Fibroblast of lung (primary cell): ENCODE results near the gene IGSF9. TPM values are rescaled to one million over a fixed set of nuclear protein-coding genes. Genes with fewer than 3 reads are reported as not detected.

Experiments
- DNase-seq, 2 donors: peaks; one replicate each; pipeline versions ENCODE4 v3.0.0 to v3.0.0-alpha.2; 2010; ENCODE audit warnings: low read depth in 2 of 2
- H2AFZ ChIP-seq: 2 replicates; pipeline ENCODE4 v1.5.1; 2012; ENCODE audit warnings: low read length, control low read depth, inconsistent platforms
- H3K27ac ChIP-seq: 2 replicates; pipeline ENCODE4 v1.5.1; 2011; ENCODE audit warnings: low read length, control low read depth; ENCODE audit not compliant: insufficient read depth
- H3K27me3 ChIP-seq: 2 replicates; pipeline ENCODE4 v1.5.1; 2011; ENCODE audit warnings: mild to moderate bottlenecking, low read length; ENCODE audit not compliant: control insufficient read depth, insufficient read depth
- H3K36me3 ChIP-seq: 2 replicates; pipeline ENCODE4 v1.5.1; 2011; ENCODE audit warnings: low read length; ENCODE audit not compliant: control insufficient read depth, insufficient read depth
- H3K4me1 ChIP-seq: 2 replicates; pipeline ENCODE4 v1.5.1; 2011; ENCODE audit warnings: low read length; ENCODE audit not compliant: control insufficient read depth, insufficient read depth; ENCODE audit errors: extremely low read depth
- H3K4me2 ChIP-seq: 2 replicates; pipeline ENCODE4 v1.5.1; 2011; ENCODE audit warnings: low read length, control low read depth; ENCODE audit not compliant: insufficient read depth; ENCODE audit errors: extremely low read depth
- H3K4me3 ChIP-seq, 4 experiments: fragments of 200-600 bp in 1 of 4; sonication (generic) in 1 of 4; replicated peaks in 1 of 4; 2 replicates each; pipeline ENCODE4 v1.5.1; 2011 to 2016; ENCODE audit warnings: low read length in 4 of 4, low read depth in 3 of 4, mild to moderate bottlenecking in 3 of 4, control low read depth in 2 of 4, inconsistent platforms in 1 of 4, mixed read lengths in 1 of 4; ENCODE audit not compliant: insufficient read depth in 1 of 4; ENCODE audit errors: control extremely low read depth in 1 of 4
- H3K79me2 ChIP-seq: 2 replicates; pipeline ENCODE4 v1.5.1; 2012; ENCODE audit warnings: mild to moderate bottlenecking, low read length, inconsistent platforms; ENCODE audit not compliant: control insufficient read depth, insufficient read depth
- H3K9ac ChIP-seq: 2 replicates; pipeline ENCODE4 v1.5.1; 2011; ENCODE audit warnings: mild to moderate bottlenecking, low read length, control low read depth; ENCODE audit not compliant: insufficient read depth
- H3K9me3 ChIP-seq: 2 replicates; pipeline ENCODE4 v1.5.1; 2012; ENCODE audit warnings: low read depth, low read length; ENCODE audit not compliant: control insufficient read depth, insufficient read depth
- H4K20me1 ChIP-seq: 2 replicates; pipeline ENCODE4 v1.5.1; 2011; ENCODE audit warnings: low read length; ENCODE audit not compliant: control insufficient read depth, insufficient read depth; ENCODE audit errors: extremely low read depth
- CTCF ChIP-seq, 2 donors: IDR thresholded peaks in 1 of 2; conservative IDR thresholded peaks in 1 of 2; 1 replicate in 1 of 2; 2 replicates in 1 of 2; pipeline ENCODE4 v1.5.1; 2011 to 2012; ENCODE audit warnings: low read length in 2 of 2, control low read depth in 1 of 2, inconsistent platforms in 1 of 2, low read depth in 1 of 2, mild to moderate bottlenecking in 1 of 2
- EZH2 ChIP-seq: IDR thresholded peaks from 2 replicates; pipeline ENCODE4 v1.5.1; 2012; ENCODE audit warnings: low read length, control low read depth, mild to moderate bottlenecking; ENCODE audit errors: missing control alignments
- polyA plus RNA-seq, 2 donors: library from polyadenylated mRNA; depleted of rRNA in 1 of 2; stranded (reverse) in 1 of 2; unstranded in 1 of 2; fragments of >200 nt; gene quantifications; 2 replicates each; pipeline ENCODE4 v1.2.1, GENCODE V29; 2011 to 2012; ENCODE audit warnings: missing spikeins in 1 of 2
- total RNA-seq: library from RNA; depleted of rRNA; stranded (reverse); fragments of >200 nt; gene quantifications from 2 replicates; pipeline ENCODE4 v1.2.1, GENCODE V29; 2014

IGSF9 gene
- total and polyA plus RNA-seq, 2 donors (not counting 1 experiment from before 2014, with no cell fraction given) = under 0.01 TPM; not detected in 1

- Histone ChIP-seq H2AFZ (no peak overlapping the region), H3K36me3 (no peaks in the 10 kb centered on the region), H3K27ac (no peak overlapping the region), H3K27me3 (peaks cover 5% of the 10 kb centered on the region), H3K4me1 (no peaks in the 10 kb centered on the region), H4K20me1 (no peaks in the 10 kb centered on the region), H3K9ac (no peak overlapping the region), H3K4me3 (no peak overlapping the region), H3K4me2 (no peak overlapping the region), H3K9me3 (no peaks in the 10 kb centered on the region), H3K79me2 (no peaks in the 10 kb centered on the region)
- TF ChIP-seq CTCF (conservative IDR thresholded peaks at IDR 0.05 in 1 of 2, IDR thresholded peaks at IDR 0.05 in 1 of 2; ENCODE audit: low read depth in 1 of 2, low read length in 2 of 2) = no peak
- no peak for TF ChIP-seq EZH2
- no peak for DNase-seq
Observed at GRCh38 chr1:159973350-159973940, 28.0 kb upstream of the IGSF9 start.

GRCh38 chr1:159972443-159973205 lies 27.2 kb upstream of the IGSF9 start:
- Histone ChIP-seq H3K36me3 (no peaks in the 10 kb centered on the region), H3K4me2 (no peak overlapping the region), H3K4me3 (no peak overlapping the region), H3K27me3 (peaks cover 5% of the 10 kb centered on the region), H3K9me3 (no peaks in the 10 kb centered on the region), H4K20me1 (no peaks in the 10 kb centered on the region), H3K9ac (no peak overlapping the region), H2AFZ (no peak overlapping the region), H3K79me2 (no peaks in the 10 kb centered on the region), H3K4me1 (no peaks in the 10 kb centered on the region), H3K27ac (no peak overlapping the region)
- DNase-seq = no peak
- TF ChIP-seq CTCF (conservative IDR thresholded peaks at IDR 0.05 in 1 of 2, IDR thresholded peaks at IDR 0.05 in 1 of 2; ENCODE audit: low read depth in 1 of 2, low read length in 2 of 2) (no peak), EZH2 (no peak)

- H2AFZ ChIP-seq = no peak overlapping the region
- H3K4me1 ChIP-seq = no peaks in the 10 kb centered on the region
- H3K36me3 ChIP-seq = no peaks in the 10 kb centered on the region
- no peak overlapping the region for H3K27ac ChIP-seq
- H4K20me1 ChIP-seq = no peaks in the 10 kb centered on the region
- TF ChIP-seq EZH2 = no peak
- TF ChIP-seq CTCF (conservative IDR thresholded peaks at IDR 0.05 in 1 of 2, IDR thresholded peaks at IDR 0.05 in 1 of 2; ENCODE audit: low read depth in 1 of 2, low read length in 2 of 2) = no peak
- no peak overlapping the region for H3K4me3 ChIP-seq
- H3K27me3 ChIP-seq = peaks cover 5% of the 10 kb centered on the region
- no peaks in the 10 kb centered on the region for H3K9me3 ChIP-seq
- no peaks in the 10 kb centered on the region for H3K79me2 ChIP-seq
- H3K9ac ChIP-seq = no peak overlapping the region
- no peak overlapping the region for H3K4me2 ChIP-seq
- no peak for DNase-seq
Observed at GRCh38 chr1:159970932-159971342, 25.5 kb upstream of the IGSF9 start.
